Transverse colon (tissue), 4 donors: ENCODE data around the gene CBFA2T2. TPM values are rescaled to one million over a fixed set of nuclear protein-coding genes. Genes with fewer than 3 reads are reported as not detected.

Experiments used
- DNase-seq: peaks from one replicate; pipeline ENCODE4 v3.0.0-alpha.2; 2019
- H3K27ac ChIP-seq, 4 donors: fragments of 200-600 bp; sonication (generic); 2 replicates each; pipeline ENCODE4 v1.5.1; 2016 to 2018; ENCODE audit warnings: inconsistent platforms in 4 of 4
- H3K27me3 ChIP-seq: fragments of 200-600 bp; sonication (generic); 2 replicates; pipeline ENCODE4 v1.5.1; 2017; ENCODE audit warnings: inconsistent platforms
- H3K36me3 ChIP-seq, 4 donors: fragments of 200-600 bp; sonication (generic); 2 replicates each; pipeline ENCODE4 v1.5.1; 2017 to 2019; ENCODE audit warnings: inconsistent platforms in 4 of 4
- H3K4me1 ChIP-seq, 4 donors: fragments of 200-600 bp; sonication (generic); 2 replicates each; pipeline ENCODE4 v1.5.1; 2017 to 2020; ENCODE audit warnings: inconsistent platforms in 4 of 4
- H3K4me3 ChIP-seq, 4 donors: fragments of 200-600 bp; sonication (generic); 1 replicate in 1 of 4; 2 replicates in 3 of 4; pipeline versions ENCODE4 v1.5.1 to v1.6.1; 2017 to 2019; ENCODE audit warnings: inconsistent platforms in 4 of 4
- H3K9me3 ChIP-seq, 2 donors: fragments of 200-600 bp; sonication (generic); 2 replicates each; pipeline ENCODE4 v1.5.1; 2017 to 2019; ENCODE audit warnings: inconsistent platforms in 2 of 2
- EP300 ChIP-seq: sonication (generic); formaldehyde crosslinking; IDR thresholded peaks from one replicate; pipeline ENCODE4 v1.6.1; 2017; ENCODE audit warnings: antibody characterized with exemption, low read depth
- POLR2A ChIP-seq: fragments of 450-650 bp; IDR thresholded peaks from one replicate; pipeline ENCODE4 v1.6.1; 2016; ENCODE audit warnings: antibody characterized with exemption, mild to moderate bottlenecking, moderate library complexity
- POLR2AphosphoS5 ChIP-seq, 3 donors: sonication (generic); formaldehyde crosslinking; IDR thresholded peaks; one replicate each; pipeline ENCODE4 v1.6.1; 2016; ENCODE audit warnings: antibody characterized with exemption in 3 of 3
- WGBS, 2 donors: methylation state at CpG; one replicate each; pipeline ENCODE4 v1.1.5; 2018; ENCODE audit warnings: low coverage in 1 of 2; 5-methylcytosine and 5-hydroxymethylcytosine counted together
- in situ Hi-C, 4 donors: fragments of 200-750 bp; cut with MboI; loops; one replicate each; pipeline versions ENCODE4 v1.15.0 to v1.15.1; 2017; ENCODE audit warnings: low sequenced_read_pairs in 3 of 4, low pct_ligation_motif_present in 1 of 4, low pct_unique_long_range_greater_than_20kb in 1 of 4
- intact Hi-C: fragments of 100-400 bp; cut with DNase I; formaldehyde crosslinking; loops from one replicate; pipeline ENCODE4 v1.15.1; 2023; ENCODE audit warnings: low total_unique reads
- total RNA-seq, 4 donors: library from RNA; depleted of rRNA; stranded (reverse); fragments of >200 nt; gene quantifications; one replicate each; pipeline ENCODE4 v1.1.0, GENCODE V29; 2016
- TF ChIP-seq, protein P1 (sequence below), 5 experiments: fragments of 200-600 bp in 3 of 5; fragments of 450-650 bp in 2 of 5; sonication (generic) in 3 of 5; IDR thresholded peaks; 1 replicate in 2 of 5; 2 replicates in 3 of 5; pipeline ENCODE4 v1.5.1; 2016 to 2017; ENCODE audit warnings: antibody characterized with exemption in 5 of 5, inconsistent platforms in 3 of 5, mild to moderate bottlenecking in 2 of 5, moderate library complexity in 1 of 5

CBFA2T2 gene
- total RNA-seq, 4 donors from 2014 or later: 35.8 to 62.3 (median 46.6) TPM

DNA sequence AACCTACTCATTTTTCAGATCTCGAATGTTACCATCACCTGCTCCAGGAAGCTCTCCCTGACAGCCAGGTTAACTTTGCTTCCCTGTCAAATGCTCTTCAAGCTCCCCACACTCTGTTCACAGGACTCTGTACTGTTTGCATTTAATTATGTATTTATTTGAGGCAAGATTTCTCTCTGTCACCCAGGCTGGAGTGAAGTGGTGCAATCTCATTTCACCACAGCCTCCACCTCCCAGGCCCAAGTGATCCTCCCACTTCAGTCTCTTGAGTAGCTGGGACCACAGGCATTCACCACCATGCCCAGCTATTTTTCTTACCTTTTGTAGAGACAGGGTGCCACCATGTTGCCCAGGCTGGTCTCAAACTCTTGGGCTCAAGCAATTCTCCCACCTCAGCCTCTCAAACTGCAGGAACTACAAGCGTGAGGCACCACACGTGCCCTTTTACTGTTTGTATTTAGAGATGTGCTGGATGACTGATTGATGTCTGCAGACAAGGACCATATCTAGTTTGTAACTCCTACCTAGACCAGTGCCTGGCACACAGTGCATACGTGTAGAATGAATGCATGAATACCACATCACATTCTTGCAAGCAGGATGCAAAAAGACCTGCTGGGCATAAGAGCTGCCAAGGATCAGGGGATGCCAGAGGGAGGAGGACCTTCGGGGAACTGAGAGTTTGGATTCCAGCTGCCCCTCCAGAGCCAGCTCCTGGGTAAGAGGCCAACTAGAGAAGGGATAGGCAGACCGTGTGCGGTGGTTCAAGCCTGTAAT lies 15.6 kb upstream of the CBFA2T2 start:
- in situ Hi-C loops: no loop called here
- intact Hi-C loops: no loop called here
- Histone ChIP-seq H3K9me3 (no peaks in the 10 kb centered on the region), H3K4me3 (no peak overlapping the region), H3K27ac (peak overlapping the region in 2 of 4 donors; percentile 21 to 84), H3K27me3 (no peaks in the 10 kb centered on the region), H3K4me1 (peaks cover 0 to 50% (median 28%) of the 10 kb centered on the region in 4 donors), H3K36me3 (no peaks in the 10 kb centered on the region)
- no peak for DNase-seq
- 75% methylated on average over 7 of the region's 7 CpGs; no CpG with 5 or more reads in 1 of the 2 donors for WGBS, 2 donors
- TF ChIP-seq, protein P1, sequence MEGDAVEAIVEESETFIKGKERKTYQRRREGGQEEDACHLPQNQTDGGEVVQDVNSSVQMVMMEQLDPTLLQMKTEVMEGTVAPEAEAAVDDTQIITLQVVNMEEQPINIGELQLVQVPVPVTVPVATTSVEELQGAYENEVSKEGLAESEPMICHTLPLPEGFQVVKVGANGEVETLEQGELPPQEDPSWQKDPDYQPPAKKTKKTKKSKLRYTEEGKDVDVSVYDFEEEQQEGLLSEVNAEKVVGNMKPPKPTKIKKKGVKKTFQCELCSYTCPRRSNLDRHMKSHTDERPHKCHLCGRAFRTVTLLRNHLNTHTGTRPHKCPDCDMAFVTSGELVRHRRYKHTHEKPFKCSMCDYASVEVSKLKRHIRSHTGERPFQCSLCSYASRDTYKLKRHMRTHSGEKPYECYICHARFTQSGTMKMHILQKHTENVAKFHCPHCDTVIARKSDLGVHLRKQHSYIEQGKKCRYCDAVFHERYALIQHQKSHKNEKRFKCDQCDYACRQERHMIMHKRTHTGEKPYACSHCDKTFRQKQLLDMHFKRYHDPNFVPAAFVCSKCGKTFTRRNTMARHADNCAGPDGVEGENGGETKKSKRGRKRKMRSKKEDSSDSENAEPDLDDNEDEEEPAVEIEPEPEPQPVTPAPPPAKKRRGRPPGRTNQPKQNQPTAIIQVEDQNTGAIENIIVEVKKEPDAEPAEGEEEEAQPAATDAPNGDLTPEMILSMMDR (IDR thresholded peaks at IDR 0.05): no peak
- TF ChIP-seq EP300: no peak
- no peak for TF ChIP-seq POLR2AphosphoS5 (IDR thresholded peaks at IDR 0.05)
- no peak for TF ChIP-seq POLR2A

DNA sequence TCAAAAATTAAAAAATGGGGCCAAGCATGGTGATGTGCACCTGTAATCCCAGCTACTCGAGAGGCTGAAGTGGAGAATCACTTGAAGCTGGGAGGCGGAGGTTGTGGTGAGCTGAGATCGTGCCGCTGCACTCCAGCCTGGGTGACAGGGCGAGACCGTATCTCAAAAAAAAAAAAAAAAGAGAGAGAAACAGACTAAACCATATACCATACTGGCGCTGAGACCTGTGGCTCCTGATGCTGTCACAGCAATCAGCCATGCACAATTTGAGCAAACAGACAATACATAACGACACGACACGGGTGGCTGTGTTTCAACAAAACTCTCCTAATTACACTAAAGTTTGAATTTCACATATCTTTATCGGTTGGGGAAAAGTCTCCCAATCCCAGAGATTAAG lies 14.9 kb upstream of the CBFA2T2 start:
- Histone ChIP-seq H3K27me3 (no peaks in the 10 kb centered on the region), H3K4me3 (no peak overlapping the region), H3K9me3 (no peaks in the 10 kb centered on the region), H3K36me3 (no peaks in the 10 kb centered on the region), H3K27ac (peak overlapping the region in 2 of 4 donors; percentile 25 to 84), H3K4me1 (peaks cover 0 to 50% (median 29%) of the 10 kb centered on the region in 4 donors)
- no peak for DNase-seq
- WGBS, 2 donors: 74 to 80% methylated on average over 11 of the region's 11 CpGs
- intact Hi-C loops (no loop called here), in situ Hi-C loops (no loop called here)
- TF ChIP-seq POLR2A (no peak), EP300 (no peak), POLR2AphosphoS5 (IDR thresholded peaks at IDR 0.05) (no peak)
- TF ChIP-seq, protein P1 (IDR thresholded peaks at IDR 0.05): no peak

DNA sequence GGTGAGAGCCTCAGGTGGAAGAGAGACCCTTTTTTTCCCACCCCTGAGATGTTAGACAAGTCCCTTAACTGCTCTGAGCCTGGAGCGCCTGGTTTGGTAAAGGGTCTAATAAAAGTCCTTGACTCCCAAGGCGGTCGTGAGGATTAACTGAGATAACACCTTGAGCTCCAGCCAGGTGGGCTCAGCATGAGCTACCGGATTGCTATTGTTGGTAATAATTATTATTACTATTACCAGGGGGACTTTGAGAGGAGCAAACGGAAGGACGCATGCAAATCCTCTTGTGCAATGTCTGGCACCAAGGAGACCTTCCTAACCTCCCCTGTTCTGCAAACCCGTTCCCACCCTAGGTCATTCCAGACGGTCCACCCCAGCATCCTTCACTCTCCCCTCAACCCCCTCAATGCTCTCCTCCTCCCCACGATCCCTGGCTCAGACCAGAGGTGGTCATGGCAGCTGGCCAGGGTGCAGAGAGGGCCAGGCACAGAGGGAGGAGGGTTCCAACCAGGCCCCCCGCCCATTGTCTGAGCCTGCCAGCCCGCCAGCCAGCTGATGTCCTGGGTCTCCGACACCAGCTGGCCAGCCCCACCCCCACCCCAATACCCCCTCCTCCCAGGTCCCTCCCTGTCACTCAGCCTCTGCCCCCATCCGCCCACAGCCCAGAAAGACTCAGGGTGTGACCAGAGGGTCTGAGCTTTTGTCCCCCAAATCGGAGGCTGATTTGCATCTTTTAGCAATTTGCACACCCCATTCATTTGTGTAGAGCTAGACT lies 14.3 kb upstream of the CBFA2T2 start:
- Histone ChIP-seq H3K27ac (peak overlapping the region in 2 of 4 donors; percentile 25 to 84), H3K36me3 (no peaks in the 10 kb centered on the region), H3K9me3 (no peaks in the 10 kb centered on the region), H3K4me3 (no peak overlapping the region), H3K27me3 (no peaks in the 10 kb centered on the region), H3K4me1 (peaks cover 0 to 50% (median 29%) of the 10 kb centered on the region in 4 donors)
- TF ChIP-seq EP300 (no peak), POLR2A (no peak), POLR2AphosphoS5 (IDR thresholded peaks at IDR 0.05) (no peak)
- TF ChIP-seq, protein P1 (IDR thresholded peaks at IDR 0.05): no peak
- intact Hi-C loops: no loop called here
- in situ Hi-C loops: no loop called here
- peak; percentile 27 for DNase-seq
- WGBS, 2 donors: 47 to 80% methylated on average over 1 to 14 of the region's 14 CpGs
